GM12878 (cell line): ENCODE data around the gene LONRF2. TPM values are rescaled to one million over a fixed set of nuclear protein-coding genes. Genes with fewer than 3 reads are reported as not detected.
A peak's percentile ranks its signal among the peaks of the same experiment; 100 is the strongest.

ENCODE experiments used
- BHLHE40 ChIP-seq, 2 experiments: fragments of 450-650 bp in 1 of 2; IDR thresholded peaks; 2 replicates each; pipeline ENCODE4 v1.6.1; 2011 to 2017; ENCODE audit warnings: low read depth in 2 of 2, borderline replicate concordance in 1 of 2, improper control_type of control experiment in 1 of 2, low read length in 1 of 2, mild to moderate bottlenecking in 1 of 2
- CREM ChIP-seq: IDR thresholded peaks from 2 replicates; pipeline ENCODE4 v1.6.1; 2014; ENCODE audit warnings: antibody characterized with exemption, low read depth
- DPF2 ChIP-seq: fragments of 450-650 bp; IDR thresholded peaks from 2 replicates; pipeline ENCODE4 v1.6.1; 2017; ENCODE audit warnings: mild to moderate bottlenecking
- EP300 ChIP-seq, 2 experiments: fragments of 150-350 bp in 1 of 2; IDR thresholded peaks; 2 replicates each; pipeline ENCODE4 v1.6.1; 2011 to 2012; ENCODE audit warnings: low read depth in 2 of 2, low read length in 2 of 2, borderline replicate concordance in 1 of 2, improper control_type of control experiment in 1 of 2, inconsistent platforms in 1 of 2; ENCODE audit not compliant: control insufficient read depth in 1 of 2
- ETV6 ChIP-seq, 2 experiments: fragments of 450-650 bp in 1 of 2; IDR thresholded peaks in 1 of 2; conservative IDR thresholded peaks in 1 of 2; 2 replicates each; pipeline ENCODE4 v1.6.1; 2014; ENCODE audit warnings: antibody characterized with exemption in 1 of 2, borderline replicate concordance in 1 of 2, low read depth in 1 of 2, mild to moderate bottlenecking in 1 of 2, moderate library complexity in 1 of 2
- FOXM1 ChIP-seq: IDR thresholded peaks from 2 replicates; pipeline ENCODE4 v1.6.1; 2012; ENCODE audit warnings: low read depth, mild to moderate bottlenecking, inconsistent platforms, low read length, moderate library complexity
- IKZF1 ChIP-seq: fragments of 450-650 bp; conservative IDR thresholded peaks from 2 replicates; pipeline ENCODE4 v1.6.1; 2017; ENCODE audit warnings: antibody characterized with exemption, mild to moderate bottlenecking
- JUNB ChIP-seq: IDR thresholded peaks from 2 replicates; pipeline ENCODE4 v1.6.1; 2016; ENCODE audit warnings: antibody characterized with exemption, mild to moderate bottlenecking
- KLF5 ChIP-seq: fragments of 450-650 bp; IDR thresholded peaks from 2 replicates; pipeline ENCODE4 v1.6.1; 2014; ENCODE audit warnings: mild to moderate bottlenecking; ENCODE audit not compliant: partially characterized antibody
- MEF2A ChIP-seq: IDR thresholded peaks from 2 replicates; pipeline ENCODE4 v1.6.1; 2011; ENCODE audit warnings: low read depth, mild to moderate bottlenecking, low read length, moderate library complexity; ENCODE audit not compliant: insufficient read depth
- MTA2 ChIP-seq: fragments of 450-650 bp; IDR thresholded peaks from 2 replicates; pipeline ENCODE4 v1.6.1; 2016; ENCODE audit warnings: low read depth, mild to moderate bottlenecking, moderate library complexity
- NFIC ChIP-seq: IDR thresholded peaks from 2 replicates; pipeline ENCODE4 v1.6.1; 2012; ENCODE audit warnings: low read depth, mild to moderate bottlenecking, inconsistent platforms, low read length, moderate library complexity
- PML ChIP-seq: IDR thresholded peaks from 2 replicates; pipeline ENCODE4 v1.6.1; 2012; ENCODE audit warnings: low read length, inconsistent platforms
- RCOR1 ChIP-seq: conservative IDR thresholded peaks from 2 replicates; pipeline ENCODE4 v1.6.1; 2012; ENCODE audit warnings: low read depth, low read length, improper control_type of control experiment
- SIX5 ChIP-seq: IDR thresholded peaks from 2 replicates; pipeline ENCODE4 v1.6.1; 2011; ENCODE audit warnings: mild to moderate bottlenecking, low read depth, low read length, moderate library complexity; ENCODE audit not compliant: severe bottlenecking
- SP1 ChIP-seq: IDR thresholded peaks from one replicate; pipeline ENCODE4 v1.6.1; 2011; ENCODE audit warnings: low read depth, low read length
- TARDBP ChIP-seq: IDR thresholded peaks from 2 replicates; pipeline ENCODE4 v1.6.1; 2016; ENCODE audit warnings: borderline replicate concordance
- TCF3 ChIP-seq: IDR thresholded peaks from 2 replicates; pipeline ENCODE4 v1.6.1; 2012; ENCODE audit warnings: low read depth, mild to moderate bottlenecking, low read length, borderline replicate concordance; ENCODE audit not compliant: insufficient read depth
- TCF7 ChIP-seq: IDR thresholded peaks from 2 replicates; pipeline ENCODE4 v1.6.1; 2014; ENCODE audit warnings: antibody characterized with exemption, borderline replicate concordance
- YBX1 ChIP-seq: fragments of 450-650 bp; IDR thresholded peaks from 2 replicates; pipeline ENCODE4 v1.6.1; 2016; ENCODE audit warnings: antibody characterized with exemption
- ZNF24 ChIP-seq: fragments of 450-650 bp; IDR thresholded peaks from 2 replicates; pipeline ENCODE4 v1.6.1; 2017; ENCODE audit warnings: antibody characterized with exemption, mild to moderate bottlenecking
- ZZZ3 ChIP-seq: IDR thresholded peaks from 2 replicates; pipeline ENCODE4 v1.6.1; 2011; ENCODE audit warnings: low read depth; ENCODE audit not compliant: control insufficient read depth, insufficient read length
- polyA plus RNA-seq, 11 experiments: library from polyadenylated mRNA; depleted of rRNA in 4 of 11; unstranded in 6 of 11; stranded (reverse) in 5 of 11; fragments of >200 nt; fragmentation: Nextera tagmentation in 4 of 11; fragmentation: Illumina TruSeq in 1 of 11; extraction: Ambion mirVana in 4 of 11; extraction: Trizol in 1 of 11; gene quantifications; 1 replicate in 1 of 11; 2 replicates in 10 of 11; pipeline versions ENCODE4 v1.2.1 to v1.2.3, GENCODE V29; 2011 to 2016; ENCODE audit warnings: inconsistent platforms in 2 of 11, missing spikeins in 2 of 11, low read depth in 1 of 11
- total RNA-seq, 4 experiments: library from RNA; depleted of rRNA in 3 of 4; stranded (reverse); fragments of >200 nt in 3 of 4; fragmentation: Illumina TruSeq in 1 of 4; extraction: Trizol in 1 of 4; gene quantifications; 2 replicates each; pipeline versions ENCODE4 v1.2.1 to v1.2.3, GENCODE V29; 2013 to 2021
- TF ChIP-seq, protein P1 (sequence below): fragments of 450-650 bp; IDR thresholded peaks from 2 replicates; pipeline ENCODE4 v1.6.1; 2017; ENCODE audit warnings: borderline replicate concordance
- TF ChIP-seq, protein P2 (sequence below): IDR thresholded peaks from 2 replicates; pipeline ENCODE4 v1.6.1; 2011; ENCODE audit warnings: borderline replicate concordance, low read depth, mild to moderate bottlenecking, moderate library complexity, low read length; ENCODE audit not compliant: insufficient read depth, poor library complexity, severe bottlenecking
- TF ChIP-seq, protein P3 (sequence below): IDR thresholded peaks from 2 replicates; pipeline ENCODE4 v1.6.1; 2012; ENCODE audit warnings: low read length, inconsistent platforms
- TF ChIP-seq, protein P4 (sequence below): fragments of 450-650 bp; IDR thresholded peaks from 2 replicates; pipeline ENCODE4 v1.6.1; 2016; ENCODE audit warnings: mild to moderate bottlenecking

LONRF2 gene
- total and polyA plus RNA-seq, 10 of the 15 experiments (the other 5 are each of a cell fraction or from before 2014, with no cell fraction given): under 0.01 to 0.04 (median 0.01) TPM; not detected in 4

DNA sequence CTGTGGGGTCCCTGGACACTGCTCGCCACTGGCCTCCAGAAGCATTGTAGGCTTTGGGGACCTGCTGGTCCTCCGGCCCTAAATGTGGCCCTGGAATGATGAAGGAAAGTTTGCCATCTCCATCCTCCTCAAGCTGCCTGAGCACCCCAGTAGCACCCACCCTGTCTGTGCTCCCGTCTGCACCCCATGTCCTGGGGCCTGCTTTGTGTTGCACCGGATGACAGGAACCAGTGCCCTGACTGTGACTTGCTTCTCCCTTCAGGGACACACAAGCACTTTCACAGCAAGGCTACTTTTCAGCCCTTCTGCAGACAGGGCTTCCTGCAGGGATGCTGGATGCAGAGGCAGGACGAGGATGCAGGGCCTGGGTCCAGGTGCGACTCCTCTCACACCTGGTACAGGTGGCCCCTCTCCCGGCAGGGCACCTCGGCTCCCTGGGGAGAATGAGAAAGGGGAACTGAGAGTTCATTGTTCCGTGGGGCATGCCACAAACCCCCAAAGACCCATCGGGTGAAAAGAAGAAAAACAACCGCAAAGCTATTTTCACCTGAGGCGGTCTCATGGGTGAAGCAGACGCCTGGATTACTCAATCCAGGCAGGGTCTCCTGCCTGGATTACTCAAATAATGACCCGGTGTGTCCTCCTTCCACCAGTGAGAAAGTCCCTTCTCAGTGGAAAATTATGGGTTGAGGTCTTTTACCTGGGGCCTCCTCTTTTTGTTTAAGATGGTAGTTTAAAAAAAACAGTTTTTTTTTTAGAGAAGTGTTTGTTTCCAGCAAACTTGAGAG is 74.9 kb downstream of the LONRF2 start (continued):
- TF ChIP-seq, protein P1, sequence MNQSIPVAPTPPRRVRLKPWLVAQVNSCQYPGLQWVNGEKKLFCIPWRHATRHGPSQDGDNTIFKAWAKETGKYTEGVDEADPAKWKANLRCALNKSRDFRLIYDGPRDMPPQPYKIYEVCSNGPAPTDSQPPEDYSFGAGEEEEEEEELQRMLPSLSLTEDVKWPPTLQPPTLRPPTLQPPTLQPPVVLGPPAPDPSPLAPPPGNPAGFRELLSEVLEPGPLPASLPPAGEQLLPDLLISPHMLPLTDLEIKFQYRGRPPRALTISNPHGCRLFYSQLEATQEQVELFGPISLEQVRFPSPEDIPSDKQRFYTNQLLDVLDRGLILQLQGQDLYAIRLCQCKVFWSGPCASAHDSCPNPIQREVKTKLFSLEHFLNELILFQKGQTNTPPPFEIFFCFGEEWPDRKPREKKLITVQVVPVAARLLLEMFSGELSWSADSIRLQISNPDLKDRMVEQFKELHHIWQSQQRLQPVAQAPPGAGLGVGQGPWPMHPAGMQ: no peak
- TF ChIP-seq, protein P2, sequence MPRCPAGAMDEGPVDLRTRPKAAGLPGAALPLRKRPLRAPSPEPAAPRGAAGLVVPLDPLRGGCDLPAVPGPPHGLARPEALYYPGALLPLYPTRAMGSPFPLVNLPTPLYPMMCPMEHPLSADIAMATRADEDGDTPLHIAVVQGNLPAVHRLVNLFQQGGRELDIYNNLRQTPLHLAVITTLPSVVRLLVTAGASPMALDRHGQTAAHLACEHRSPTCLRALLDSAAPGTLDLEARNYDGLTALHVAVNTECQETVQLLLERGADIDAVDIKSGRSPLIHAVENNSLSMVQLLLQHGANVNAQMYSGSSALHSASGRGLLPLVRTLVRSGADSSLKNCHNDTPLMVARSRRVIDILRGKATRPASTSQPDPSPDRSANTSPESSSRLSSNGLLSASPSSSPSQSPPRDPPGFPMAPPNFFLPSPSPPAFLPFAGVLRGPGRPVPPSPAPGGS: peak; percentile 87
- TF ChIP-seq, protein P3, sequence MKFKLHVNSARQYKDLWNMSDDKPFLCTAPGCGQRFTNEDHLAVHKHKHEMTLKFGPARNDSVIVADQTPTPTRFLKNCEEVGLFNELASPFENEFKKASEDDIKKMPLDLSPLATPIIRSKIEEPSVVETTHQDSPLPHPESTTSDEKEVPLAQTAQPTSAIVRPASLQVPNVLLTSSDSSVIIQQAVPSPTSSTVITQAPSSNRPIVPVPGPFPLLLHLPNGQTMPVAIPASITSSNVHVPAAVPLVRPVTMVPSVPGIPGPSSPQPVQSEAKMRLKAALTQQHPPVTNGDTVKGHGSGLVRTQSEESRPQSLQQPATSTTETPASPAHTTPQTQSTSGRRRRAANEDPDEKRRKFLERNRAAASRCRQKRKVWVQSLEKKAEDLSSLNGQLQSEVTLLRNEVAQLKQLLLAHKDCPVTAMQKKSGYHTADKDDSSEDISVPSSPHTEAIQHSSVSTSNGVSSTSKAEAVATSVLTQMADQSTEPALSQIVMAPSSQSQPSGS: peak; percentile 97
- peak; percentile 95 for TF ChIP-seq MEF2A
- TF ChIP-seq JUNB: peak; percentile 95
- TF ChIP-seq TCF7: peak; percentile 54; the same call in 1 of the 2 replicates
- TF ChIP-seq PML: peak; percentile 76
- TF ChIP-seq TCF3: peak; percentile 99
- peak; percentile 97 for TF ChIP-seq FOXM1
- peak in 1 of 2 experiments; percentile 66; a peak in 2 of 4 replicates for TF ChIP-seq ETV6 (conservative IDR thresholded peaks at IDR 0.05 in 1 of 2, IDR thresholded peaks at IDR 0.05 in 1 of 2; ENCODE audit: borderline replicate concordance in 1 of 2, low read depth in 1 of 2)
- TF ChIP-seq DPF2: peak; percentile 82
- TF ChIP-seq YBX1: no peak
- TF ChIP-seq ZZZ3: no peak
- peak; percentile 99 for TF ChIP-seq NFIC
- TF ChIP-seq ZNF24: no peak
- peak; percentile 21 for TF ChIP-seq SIX5
- TF ChIP-seq, protein P4, sequence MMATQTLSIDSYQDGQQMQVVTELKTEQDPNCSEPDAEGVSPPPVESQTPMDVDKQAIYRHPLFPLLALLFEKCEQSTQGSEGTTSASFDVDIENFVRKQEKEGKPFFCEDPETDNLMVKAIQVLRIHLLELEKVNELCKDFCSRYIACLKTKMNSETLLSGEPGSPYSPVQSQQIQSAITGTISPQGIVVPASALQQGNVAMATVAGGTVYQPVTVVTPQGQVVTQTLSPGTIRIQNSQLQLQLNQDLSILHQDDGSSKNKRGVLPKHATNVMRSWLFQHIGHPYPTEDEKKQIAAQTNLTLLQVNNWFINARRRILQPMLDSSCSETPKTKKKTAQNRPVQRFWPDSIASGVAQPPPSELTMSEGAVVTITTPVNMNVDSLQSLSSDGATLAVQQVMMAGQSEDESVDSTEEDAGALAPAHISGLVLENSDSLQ: no peak
- TF ChIP-seq RCOR1: no peak; the same call in 1 of the 2 replicates
- TF ChIP-seq MTA2: peak; percentile 64
- peak; percentile 25 to 56; a peak in 2 of 4 replicates for TF ChIP-seq BHLHE40 (IDR thresholded peaks at IDR 0.05; ENCODE audit: borderline replicate concordance in 1 of 2, low read depth in 2 of 2, low read length in 1 of 2)
- TF ChIP-seq IKZF1: peak; percentile 66
- TF ChIP-seq SP1: peak; percentile 68
- TF ChIP-seq TARDBP: 0 out of 2 replicates have a peak, but pooled peaks have one; percentile 44
- peak in 1 of 2 experiments; percentile 75; a peak in 2 of 4 replicates for TF ChIP-seq EP300 (IDR thresholded peaks at IDR 0.05; ENCODE audit: borderline replicate concordance in 1 of 2, control insufficient read depth in 1 of 2, low read depth in 2 of 2, low read length in 2 of 2)
- TF ChIP-seq CREM: peak; percentile 84
- TF ChIP-seq KLF5: no peak
